CD4-positive, alpha-beta T cell treated with Interleukin-1 beta for 1 hour (primary cell): ENCODE measurements around the gene SH3BP2.

ENCODE experiments used
- DNase-seq, 2 donors: peaks; one replicate each; pipeline ENCODE4 v3.0.0-alpha.2; 2020 to 2022

The SH3BP2 gene

DNA sequence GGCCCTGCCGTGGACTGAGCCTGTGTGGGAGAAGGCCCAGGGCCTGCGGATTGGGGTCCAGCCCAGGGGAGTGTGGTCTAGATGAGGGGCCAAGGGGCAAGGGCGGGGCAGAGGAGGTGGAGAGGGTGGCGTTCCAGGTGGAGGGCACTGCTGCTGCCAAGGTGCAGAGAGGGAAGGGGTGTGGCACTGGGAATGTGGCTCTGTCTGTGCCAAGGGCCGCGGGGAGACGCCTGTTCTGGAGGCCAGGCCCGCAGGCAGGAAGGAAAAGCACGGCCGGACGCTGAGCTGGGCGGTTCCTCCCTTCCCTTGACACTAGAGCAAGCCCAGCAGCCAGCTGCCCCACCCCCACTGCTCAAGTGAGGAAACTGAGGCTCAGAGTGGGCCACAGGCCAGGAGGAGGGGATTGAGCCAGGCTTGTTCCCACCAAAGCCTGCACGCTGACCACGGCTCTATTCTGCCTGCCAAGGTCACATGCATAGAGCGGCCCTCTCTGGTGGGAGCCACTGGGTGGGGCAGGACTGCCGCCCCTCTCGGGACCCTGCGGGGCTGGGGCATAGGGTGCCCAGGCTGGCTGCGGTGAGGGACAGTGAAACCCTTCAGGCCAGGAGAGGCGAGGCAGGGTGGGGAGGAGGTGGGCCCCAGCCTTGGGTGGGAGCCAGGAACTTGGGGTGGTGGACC lies 13.0 kb downstream of the SH3BP2 start:
- no peak for DNase-seq

DNA sequence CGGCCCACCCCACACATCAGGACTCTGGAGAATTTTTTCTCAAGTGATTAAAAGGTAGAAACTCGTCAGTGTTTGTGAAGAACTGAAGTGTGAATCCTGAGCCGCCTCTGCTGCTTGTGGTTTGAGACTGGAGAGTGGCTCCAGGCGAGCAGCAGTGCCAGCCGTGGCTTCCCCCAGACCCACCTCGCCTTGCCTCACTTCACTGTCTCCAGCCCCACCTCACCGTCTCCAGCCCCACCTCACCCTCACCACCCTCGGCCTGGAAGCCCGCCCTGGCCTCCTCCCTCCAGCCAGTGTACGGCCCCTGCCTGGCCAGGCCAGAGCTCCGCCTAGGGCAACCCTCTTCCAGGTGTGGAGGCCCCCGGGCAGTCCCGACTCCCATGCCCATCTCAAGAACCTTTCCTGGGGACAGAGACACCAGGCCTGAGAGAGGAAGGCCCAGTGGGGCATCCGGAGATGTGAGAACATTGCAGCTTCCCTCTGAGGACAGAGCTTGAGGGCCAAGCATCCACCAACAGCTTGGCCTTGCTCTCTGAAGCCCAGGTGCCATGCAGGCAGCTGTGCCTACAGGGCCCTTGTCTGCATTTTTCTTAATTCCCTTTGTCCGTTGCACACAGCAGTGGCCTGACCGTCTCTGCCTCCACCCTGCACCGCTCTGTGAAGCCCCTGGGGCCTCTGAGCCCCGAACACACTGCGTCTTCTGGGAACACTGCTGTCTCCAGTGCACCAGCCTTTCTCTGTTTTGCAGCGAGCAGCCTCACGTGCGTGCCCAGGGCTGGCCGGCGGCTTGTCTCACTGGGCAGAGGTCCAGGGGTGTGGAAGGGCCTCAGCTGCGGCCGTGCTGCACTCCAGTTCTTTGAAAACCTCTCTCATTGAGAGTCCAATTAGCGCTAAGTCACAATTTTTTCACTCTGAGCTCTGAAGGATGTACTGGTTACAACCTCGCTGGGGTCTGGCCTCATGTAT lies 13.8 kb downstream of the SH3BP2 start:
- no peak for DNase-seq

DNA sequence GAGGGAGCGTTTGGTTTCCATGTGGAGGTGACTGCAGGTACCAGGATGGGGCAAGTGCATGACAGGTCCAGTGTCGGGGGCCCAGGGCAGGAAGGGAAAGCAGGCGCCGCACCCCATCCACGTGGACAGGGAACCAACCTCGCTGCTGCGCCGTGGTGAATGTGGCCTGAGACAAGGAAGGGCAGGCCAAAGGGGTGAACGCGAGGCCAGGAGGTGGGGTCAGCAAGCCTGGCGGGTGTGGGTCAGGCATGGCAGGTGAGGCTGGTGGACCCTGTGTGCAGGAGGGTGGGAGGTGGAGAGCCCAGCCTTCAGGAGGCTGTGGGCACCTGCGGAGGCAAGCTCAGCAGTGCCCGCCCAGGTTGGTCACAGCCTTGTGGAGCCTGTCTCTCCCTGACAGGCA lies 14.7 kb downstream of the SH3BP2 start:
- no peak for DNase-seq

DNA sequence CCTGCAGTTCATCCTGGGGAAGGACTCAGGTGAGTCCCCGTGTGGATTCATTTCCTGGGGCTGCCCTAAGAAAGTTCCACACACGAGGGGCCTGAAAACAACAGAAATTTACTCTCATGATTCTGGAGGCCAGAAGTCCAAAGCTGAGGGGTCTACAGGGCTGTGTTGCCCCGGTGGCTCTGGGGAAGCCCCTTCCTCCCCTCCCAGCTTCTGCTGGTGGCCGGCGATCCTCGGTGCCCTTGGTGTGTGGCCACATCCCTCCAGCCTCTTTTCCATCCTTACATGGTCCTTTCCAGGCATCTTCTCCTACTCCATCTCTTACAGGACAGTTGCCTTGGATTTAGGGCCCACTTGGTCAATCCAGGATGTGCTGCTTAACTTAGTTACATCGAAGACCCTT lies 15.1 kb downstream of the SH3BP2 start:
- no peak for DNase-seq

DNA sequence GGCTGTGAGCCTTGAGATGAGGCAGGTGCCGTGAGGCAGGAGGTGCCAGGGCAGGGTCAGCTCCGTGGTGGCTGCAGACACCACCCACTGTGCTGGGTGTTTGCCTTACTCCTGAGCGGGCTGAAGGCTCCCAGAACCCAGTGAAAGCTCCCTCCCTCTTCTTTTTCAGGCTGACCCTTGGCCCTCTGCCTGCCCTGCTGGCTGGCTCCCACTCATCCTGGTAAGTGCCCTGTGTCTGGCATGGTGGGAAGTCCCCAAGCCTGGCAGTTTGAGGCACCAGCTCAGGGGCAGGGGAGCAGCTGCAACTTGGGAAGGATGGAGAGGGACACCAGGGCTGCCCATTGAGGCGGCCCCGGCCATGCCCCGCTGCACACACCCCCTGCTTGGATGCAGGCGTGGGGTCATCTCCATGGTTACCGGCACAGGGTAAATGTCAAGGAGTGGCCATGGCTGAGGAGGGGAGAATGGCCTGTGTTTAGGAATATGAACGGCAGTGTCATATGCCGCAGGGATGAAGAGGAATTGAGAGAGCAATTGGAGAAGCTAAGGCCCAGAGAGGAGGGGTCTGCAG lies 16.8 kb downstream of the SH3BP2 start:
- no peak for DNase-seq

DNA sequence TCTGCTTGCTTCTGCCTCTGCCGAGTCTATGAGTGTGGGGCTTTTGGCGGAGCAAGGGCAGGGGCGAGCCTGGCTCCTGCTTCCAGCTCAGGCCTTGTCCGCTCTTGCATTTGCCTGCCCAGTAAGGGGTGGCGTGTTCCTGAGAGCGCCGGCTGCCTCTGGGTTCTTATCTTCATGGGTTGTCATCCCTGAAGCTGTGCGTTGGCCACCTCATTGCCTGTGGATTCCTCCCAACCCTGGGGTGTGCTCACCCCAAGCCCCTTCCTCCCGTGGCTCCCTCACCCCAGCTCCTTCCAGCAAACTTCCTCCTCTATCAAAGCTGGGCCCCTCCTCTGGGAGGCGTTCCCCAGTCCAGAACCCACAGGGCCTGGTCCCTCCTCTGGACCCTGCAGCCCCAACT lies 17.5 kb downstream of the SH3BP2 start:
- no peak for DNase-seq

DNA sequence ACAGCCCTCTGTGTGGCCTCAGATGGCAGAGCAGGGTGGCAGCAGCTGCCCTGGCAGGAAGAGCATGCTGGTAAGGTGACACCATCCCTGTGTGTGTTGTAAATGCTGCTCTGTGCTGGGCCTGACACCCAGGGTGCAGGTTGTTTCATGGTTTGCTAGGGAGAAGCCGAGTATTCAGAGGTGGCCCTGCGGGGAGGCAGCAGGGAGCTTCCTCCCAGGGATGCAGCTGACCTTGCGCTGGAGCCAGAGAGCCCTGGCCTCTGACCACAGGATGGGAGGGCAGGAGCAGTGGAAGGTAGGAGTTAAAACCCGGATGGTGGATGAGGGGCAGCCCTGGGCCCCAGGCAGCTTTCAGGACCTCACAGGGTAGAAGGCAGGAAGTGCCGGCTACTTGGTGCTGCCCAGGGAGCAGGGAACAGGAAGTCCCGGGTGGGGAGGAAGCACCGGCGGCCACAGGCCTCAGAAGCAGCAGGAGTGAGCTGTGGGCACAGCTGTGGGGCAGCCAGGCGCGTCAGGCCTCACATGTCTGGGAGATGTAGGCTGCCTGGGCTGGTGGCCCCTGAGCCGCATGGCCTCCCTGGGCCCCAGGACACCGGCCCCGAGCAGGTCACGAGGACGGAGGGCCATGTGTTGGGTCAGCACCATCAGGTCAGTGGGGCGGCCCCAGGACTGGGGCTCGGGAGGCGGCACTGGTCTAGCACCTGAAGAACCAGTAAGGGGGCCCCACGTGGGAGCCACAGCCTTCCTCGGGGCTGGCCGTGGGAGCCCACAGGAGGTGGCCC lies 19.1 kb downstream of the SH3BP2 start:
- DNase-seq, result peak; percentile 70 to 78

DNA sequence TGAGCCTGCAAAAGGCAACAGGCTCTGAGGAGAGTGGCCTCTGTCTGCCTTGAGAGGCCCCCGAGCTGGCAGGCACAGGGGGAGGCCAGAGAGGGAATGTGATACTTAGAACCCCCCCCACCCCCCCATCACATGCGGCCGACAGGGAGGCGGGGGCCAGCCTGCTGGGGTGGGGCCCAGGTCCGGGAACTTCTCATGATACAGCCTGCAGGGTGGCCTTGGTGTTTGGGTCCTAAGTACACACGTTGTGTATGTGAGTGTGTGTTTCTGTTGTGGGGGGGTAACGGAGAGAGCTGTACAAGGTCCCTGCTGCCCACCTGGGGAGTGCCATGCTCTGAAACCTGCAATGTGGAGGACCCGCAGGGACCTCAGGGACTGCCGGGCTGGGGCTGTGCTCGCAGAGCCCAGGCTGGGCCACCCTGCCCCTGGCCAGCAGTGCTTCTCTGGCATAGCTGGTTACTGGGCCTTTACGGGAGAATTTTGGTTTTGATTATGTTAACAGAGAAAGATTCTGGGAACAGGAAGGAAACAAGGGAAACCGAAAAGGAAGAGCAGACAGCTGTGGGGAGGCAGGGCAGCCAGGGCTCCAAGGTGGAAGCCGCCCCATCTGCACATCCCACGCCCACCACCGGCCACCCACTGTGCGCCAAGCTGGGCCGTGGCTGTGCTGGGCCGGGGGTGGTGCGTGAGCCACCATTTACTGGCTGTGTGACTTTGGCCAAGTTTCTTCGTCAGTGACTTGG lies 19.9 kb downstream of the SH3BP2 start:
- DNase-seq, result no peak

DNA sequence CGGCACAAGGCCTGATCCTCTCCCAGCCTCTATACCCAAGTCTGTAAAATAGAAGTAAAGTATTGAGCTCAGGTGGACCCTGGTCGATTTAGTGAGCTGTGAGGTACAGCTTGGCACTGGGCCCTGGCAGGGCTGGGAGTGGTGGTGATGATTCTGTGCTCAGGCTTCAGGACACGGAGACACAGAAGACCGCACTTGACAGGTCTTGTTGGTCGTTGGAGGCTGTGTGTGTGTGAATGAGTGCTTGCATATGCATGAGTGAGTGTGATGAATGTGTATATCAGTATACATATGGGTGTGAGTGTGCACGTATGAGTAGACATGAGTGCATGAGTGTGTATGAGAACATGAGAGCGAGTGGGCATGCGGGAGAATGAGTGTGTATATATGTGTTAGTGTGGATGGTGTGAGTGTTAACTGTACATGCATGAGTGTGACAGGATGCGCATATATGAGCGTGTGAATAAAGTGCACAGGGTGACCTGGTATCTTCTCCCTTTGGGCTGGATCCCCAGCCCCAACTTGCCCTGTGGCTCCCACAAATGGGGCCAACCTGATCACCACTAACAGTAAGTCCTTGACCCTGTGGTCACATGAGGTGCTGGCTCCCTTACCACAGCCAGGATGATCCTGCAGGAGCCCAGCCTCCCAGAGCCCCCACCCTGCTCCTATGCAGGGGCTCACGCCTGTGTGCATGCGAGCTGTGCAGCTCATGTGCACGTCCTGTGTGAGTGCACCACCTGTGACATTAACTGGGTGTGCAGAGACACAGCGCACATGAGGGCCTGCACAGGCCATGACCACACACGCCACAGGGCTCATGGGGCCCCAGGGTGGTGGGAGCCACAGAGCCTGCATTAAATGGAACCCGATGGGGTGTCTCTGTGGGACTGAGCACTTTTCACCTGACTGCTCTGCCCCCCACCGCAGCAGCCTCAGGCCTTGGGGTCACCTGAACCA lies 20.8 kb downstream of the SH3BP2 start:
- DNase-seq, result no peak

DNA sequence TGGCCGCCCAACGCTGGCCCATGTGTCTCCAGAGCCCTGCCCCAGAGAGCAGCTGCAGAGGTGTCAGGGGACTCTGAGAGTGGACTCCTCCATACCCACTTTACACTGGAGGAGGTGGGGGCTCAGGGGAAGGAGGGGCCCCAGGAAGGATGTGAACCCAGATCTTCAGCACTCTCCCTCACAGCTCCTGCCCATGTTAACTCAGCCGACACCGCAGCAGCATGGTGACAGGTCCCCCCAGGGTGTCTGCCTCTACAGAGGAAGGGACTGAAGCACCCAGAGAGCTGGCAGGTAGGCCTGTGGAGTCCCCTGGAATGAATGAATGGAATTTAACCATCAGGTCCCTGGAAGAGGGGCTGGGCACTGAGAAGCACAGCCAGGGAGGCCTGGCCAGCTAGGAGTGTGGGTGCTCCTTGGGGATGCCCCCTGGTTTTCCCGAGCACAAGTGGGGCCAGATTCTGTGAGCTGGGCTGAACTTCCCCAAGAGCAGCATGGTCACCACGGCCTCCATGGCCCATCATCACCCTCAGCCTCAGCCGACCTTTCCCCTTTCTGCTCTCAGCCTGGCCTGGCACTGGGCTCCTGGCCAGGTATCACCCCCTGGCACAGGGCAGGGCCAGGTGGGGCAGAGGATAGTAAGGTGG lies 21.9 kb downstream of the SH3BP2 start:
- no peak for DNase-seq

DNA sequence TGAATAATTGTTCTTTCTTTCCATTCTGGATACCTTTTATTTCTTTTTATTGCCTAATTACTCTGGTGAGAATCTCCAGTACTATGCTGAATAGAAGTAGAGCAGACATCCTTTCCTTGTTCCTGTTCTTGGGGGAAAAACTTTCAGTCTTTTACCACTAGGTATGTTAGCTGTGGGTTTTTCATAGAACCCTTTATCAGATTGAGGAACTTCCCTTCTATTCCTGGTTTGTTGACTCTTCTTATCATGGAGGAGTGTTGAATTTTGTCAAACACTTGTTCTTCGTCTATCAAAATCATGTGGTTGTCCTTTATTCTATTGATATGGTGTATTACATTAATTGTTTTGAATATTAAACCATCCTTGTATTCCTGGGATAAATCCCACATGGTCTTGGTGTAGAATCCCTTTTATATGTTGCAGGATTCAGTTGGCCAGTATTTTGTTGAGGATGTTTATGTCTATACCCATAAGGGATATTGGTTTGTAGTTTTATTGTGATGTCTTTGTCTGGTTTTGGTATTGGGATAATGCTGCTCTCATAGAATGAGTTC lies 23.6 kb downstream of the SH3BP2 start:
- DNase-seq, result no peak

DNA sequence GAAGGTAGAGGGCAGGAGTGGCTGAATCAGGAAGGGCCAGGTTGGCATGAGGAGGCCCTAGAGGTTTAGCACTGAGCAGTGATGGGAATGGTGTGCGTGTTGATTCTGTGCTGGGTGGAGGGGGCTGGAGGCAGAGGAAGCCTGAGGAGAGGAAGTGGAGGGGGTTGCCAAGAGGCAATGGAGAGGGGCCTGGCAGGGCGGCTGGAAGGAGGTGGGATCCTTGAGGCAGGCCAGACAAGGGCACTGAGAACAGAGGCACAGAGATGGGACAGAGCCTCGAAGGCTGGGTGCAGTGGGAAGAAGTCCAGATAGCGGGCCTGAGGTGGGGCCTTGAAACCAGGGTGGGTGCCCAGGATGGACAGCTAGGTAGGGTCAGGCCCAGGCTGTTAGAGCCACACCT lies 24.3 kb downstream of the SH3BP2 start:
- no peak for DNase-seq

DNA sequence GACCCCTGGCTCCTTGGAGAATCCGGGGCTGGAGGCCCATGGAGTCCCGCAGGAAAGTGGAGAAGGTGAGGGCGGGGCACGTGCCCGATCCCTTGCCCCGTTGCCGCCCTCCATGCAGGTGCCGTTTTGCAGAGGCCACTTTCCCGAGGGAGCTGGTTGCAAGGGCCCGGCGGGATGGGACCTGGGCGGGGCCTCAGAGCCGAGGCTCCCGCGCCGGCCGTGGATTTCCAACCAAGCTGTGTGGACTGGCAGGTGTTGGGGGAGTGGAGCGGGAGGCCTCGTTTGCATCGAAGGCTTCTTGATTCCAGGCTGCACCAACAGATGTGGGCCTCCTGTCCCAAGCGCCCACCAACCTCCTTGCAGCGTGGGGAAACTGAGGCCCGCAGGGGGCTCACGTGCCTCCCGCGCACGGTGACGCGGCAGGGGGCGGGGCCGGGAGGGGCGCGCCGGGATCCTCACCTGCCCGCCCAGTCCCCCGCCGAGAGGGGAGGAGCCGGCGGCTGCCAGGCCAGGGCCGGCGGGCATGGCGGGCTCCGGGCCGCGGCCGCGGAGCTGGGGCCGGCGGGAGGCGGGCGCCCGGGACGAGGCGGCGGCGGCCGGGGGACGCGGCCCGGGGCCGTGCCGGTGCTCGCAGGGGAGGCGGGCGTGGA lies 24.9 kb downstream of the SH3BP2 start:
- DNase-seq, result no peak

DNA sequence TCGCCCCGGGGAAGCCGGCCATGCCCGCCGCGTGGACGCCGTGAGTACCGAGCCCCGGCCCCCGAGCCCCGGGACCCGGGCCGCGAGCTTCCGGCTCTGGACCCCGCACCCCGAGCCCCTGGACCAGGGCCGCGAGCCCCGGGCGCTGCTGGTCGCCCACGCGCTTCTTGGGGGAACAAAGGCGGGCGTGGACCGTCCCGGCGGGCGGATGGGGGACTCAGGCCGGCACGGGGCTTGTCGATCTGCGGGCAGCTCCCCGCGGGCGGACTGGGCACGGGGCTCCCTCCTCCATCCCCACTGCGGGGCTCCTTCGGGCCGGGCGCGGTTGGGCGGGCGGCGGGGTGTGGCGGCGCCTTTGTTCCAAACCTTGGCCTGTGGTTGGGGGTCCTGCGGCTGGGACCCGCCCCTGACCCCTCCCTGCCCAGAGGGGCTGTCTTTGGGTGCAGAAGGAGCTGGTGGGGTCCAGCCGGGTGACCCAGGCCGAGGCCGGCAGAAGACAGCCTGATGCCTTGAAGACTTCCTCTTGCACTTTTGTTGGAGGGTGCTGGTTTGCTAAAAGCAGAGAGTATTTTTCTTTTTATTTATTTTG lies 25.6 kb downstream of the SH3BP2 start:
- no peak for DNase-seq

DNA sequence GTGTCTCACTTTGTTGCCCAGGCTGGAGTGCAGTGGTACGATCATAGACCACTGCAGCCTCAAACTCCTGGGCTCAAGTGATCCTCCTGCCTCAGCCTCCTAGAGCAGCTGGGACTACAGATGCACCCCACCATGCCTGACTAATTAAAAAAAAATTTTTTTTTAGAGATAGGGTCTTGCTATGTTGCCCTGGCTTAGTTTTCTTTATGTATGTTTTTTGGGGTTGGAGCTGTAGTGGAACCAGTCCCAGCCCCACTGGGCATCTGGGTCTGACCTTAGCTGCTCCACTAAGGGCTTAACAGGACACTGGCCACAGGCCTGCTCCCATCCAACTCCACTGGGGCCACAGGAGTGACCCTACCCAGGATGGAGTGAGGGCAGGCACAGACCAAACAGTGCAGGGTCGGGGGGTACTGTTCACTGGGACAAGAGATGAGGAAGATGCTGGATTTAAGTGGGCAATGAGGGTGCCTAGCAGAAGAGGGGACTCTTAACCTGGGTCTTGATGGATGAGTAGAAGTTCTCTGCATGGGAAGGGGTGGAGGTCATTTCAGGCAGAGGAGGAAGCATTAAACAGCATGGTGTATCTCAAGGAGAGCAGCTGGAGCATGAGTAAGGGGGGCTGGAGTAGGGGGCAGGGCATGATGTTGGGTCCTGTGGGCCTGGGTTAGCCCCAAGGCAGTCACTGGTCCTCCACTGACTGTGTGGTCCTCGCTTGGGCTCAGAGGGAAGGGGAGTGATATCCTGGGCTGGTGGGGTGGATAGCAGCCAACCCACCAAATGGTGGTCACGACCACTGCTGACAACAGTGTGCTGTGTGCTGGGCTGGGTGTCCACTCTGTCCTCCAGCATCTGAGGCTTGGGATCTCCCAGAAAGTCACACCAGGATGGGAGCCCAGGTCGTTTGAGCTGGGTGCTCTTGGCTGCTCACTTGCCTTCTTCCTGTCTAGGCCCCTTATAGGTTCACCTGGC lies 26.6 kb downstream of the SH3BP2 start:
- DNase-seq, result no peak

DNA sequence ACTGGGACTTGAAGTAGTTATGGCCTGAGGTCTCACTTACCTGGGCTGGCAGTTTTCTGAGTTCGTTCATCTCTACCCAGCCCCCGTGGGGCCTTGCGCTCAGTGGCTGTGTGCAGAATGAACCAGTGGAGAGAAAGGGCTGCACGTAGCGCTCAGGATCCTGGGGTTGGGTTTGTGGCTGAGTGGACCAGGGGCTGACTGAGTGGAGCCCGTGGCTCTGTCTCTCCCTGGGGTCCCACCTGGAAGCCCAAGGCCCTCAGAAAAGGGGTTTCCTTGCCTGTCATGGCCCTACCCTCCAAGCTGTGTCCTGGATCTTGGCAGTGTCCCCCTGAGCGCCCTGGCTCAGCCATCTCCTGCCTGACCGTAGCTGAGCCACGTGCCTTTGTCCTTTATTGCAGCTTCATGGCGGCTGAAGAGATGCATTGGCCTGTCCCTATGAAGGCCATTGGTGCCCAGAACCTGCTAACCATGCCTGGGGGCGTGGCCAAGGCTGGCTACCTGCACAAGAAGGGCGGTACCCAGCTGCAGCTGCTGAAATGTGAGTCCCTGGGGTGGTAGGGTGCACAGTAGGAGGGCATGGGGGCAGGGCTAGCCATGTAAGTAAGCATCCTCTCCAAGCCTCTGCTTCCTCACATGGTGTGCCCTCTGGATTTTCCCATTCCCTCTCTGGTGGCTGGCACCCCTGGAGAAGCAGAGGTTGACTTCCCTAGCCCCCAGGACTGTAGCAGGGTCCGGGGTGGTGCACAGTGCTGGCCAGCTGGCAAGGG lies 27.5 kb downstream of the SH3BP2 start:
- DNase-seq, result no peak
